Measurements from ENCODE around the gene NHLH2. TPM values are rescaled to one million over a fixed set of nuclear protein-coding genes. Genes with fewer than 3 reads are reported as not detected.

NHLH2 gene
- total RNA-seq, 2 donors from 2014 or later, result 1.4 to 2.1 TPM

GRCh38 chr1:115829023-115829674, 11.8 kb downstream of the NHLH2 start:
- Histone ChIP-seq H3K9ac (ENCODE audit: extremely low read depth, low read length, poor library complexity, severe bottlenecking) (peak overlapping the region; percentile 19), H3K4me3 (ENCODE audit: low read length) (peak overlapping the region; percentile 57), H3K4me1 (ENCODE audit: control insufficient read depth, insufficient read depth, low read length) (peaks cover 17% of the 10 kb centered on the region), H3K27ac (ENCODE audit: low read depth, low read length) (peak overlapping the region; percentile 72), H3K27me3 (ENCODE audit: control insufficient read depth, insufficient read depth, low read length, poor library complexity, severe bottlenecking) (no peaks in the 10 kb centered on the region), H3K36me3 (ENCODE audit: control insufficient read depth, insufficient read depth, low read length) (no peaks in the 10 kb centered on the region), H3K9me3 (ENCODE audit: control insufficient read depth, low read length) (no peaks in the 10 kb centered on the region)
- H3K27ac Mint-ChIP-seq, result peak overlapping the region; percentile 90
- no peaks in the 10 kb centered on the region for H3K9me3 Mint-ChIP-seq
- no peaks in the 10 kb centered on the region for H3K27me3 Mint-ChIP-seq (ENCODE audit: insufficient read depth)
- peak overlapping the region; percentile 74 for H3K4me3 Mint-ChIP-seq
- peaks cover 12% of the 10 kb centered on the region for H3K36me3 Mint-ChIP-seq (ENCODE audit: low read depth)
- WGBS, 2 experiments (ENCODE audit: insufficient coverage in 1 of 2, insufficient read length in 1 of 2), result 75 to 80% methylated on average over 12 to 20 of the region's 20 CpGs
- H3K4me1 Mint-ChIP-seq, result peaks cover 50% of the 10 kb centered on the region
- TF ChIP-seq CTCF (conservative IDR thresholded peaks at IDR 0.05), result no peak
- peak; percentile 66 for DNase-seq

GRCh38 chr1:115828101-115829022, 12.6 kb downstream of the NHLH2 start:
- DNase-seq, result peak; percentile 87
- no peaks in the 10 kb centered on the region for H3K27me3 Mint-ChIP-seq (ENCODE audit: insufficient read depth)
- Histone ChIP-seq H3K4me3 (ENCODE audit: low read length) (peak overlapping the region; percentile 78), H3K4me1 (ENCODE audit: control insufficient read depth, insufficient read depth, low read length) (peaks cover 17% of the 10 kb centered on the region), H3K9me3 (ENCODE audit: control insufficient read depth, low read length) (no peaks in the 10 kb centered on the region), H3K36me3 (ENCODE audit: control insufficient read depth, insufficient read depth, low read length) (no peaks in the 10 kb centered on the region), H3K27me3 (ENCODE audit: control insufficient read depth, insufficient read depth, low read length, poor library complexity, severe bottlenecking) (no peaks in the 10 kb centered on the region), H3K27ac (ENCODE audit: low read depth, low read length) (peak overlapping the region; percentile 89), H3K9ac (ENCODE audit: extremely low read depth, low read length, poor library complexity, severe bottlenecking) (peak overlapping the region; percentile 65)
- H3K27ac Mint-ChIP-seq, result peak overlapping the region; percentile 96
- 8 to 9% methylated on average over 13 to 75 of the region's 80 CpGs for WGBS, 2 experiments (ENCODE audit: insufficient coverage in 1 of 2, insufficient read length in 1 of 2)
- TF ChIP-seq CTCF (conservative IDR thresholded peaks at IDR 0.05), result no peak
- no peaks in the 10 kb centered on the region for H3K9me3 Mint-ChIP-seq
- H3K4me3 Mint-ChIP-seq, result peak overlapping the region; percentile 74
- peaks cover 47% of the 10 kb centered on the region for H3K4me1 Mint-ChIP-seq
- peaks cover 12% of the 10 kb centered on the region for H3K36me3 Mint-ChIP-seq (ENCODE audit: low read depth)

GRCh38 chr1:115827452-115828044, 13.4 kb downstream of the NHLH2 start:
- H3K9ac ChIP-seq (ENCODE audit: extremely low read depth, low read length, poor library complexity, severe bottlenecking), result peak overlapping the region; percentile 65
- Mint-ChIP-seq H3K4me3 (peak overlapping the region; percentile 74), H3K9me3 (no peaks in the 10 kb centered on the region), H3K36me3 (ENCODE audit: low read depth) (peaks cover 12% of the 10 kb centered on the region), H3K27ac (peak overlapping the region; percentile 96), H3K27me3 (ENCODE audit: insufficient read depth) (no peaks in the 10 kb centered on the region), H3K4me1 (peaks cover 47% of the 10 kb centered on the region)
- no peaks in the 10 kb centered on the region for H3K27me3 ChIP-seq (ENCODE audit: control insufficient read depth, insufficient read depth, low read length, poor library complexity, severe bottlenecking)
- 72 to 77% methylated on average over 3 to 7 of the region's 7 CpGs for WGBS, 2 experiments (ENCODE audit: insufficient coverage in 1 of 2, insufficient read length in 1 of 2)
- TF ChIP-seq CTCF (conservative IDR thresholded peaks at IDR 0.05), result no peak
- H3K36me3 ChIP-seq (ENCODE audit: control insufficient read depth, insufficient read depth, low read length), result no peaks in the 10 kb centered on the region
- no peaks in the 10 kb centered on the region for H3K9me3 ChIP-seq (ENCODE audit: control insufficient read depth, low read length)
- peaks cover 17% of the 10 kb centered on the region for H3K4me1 ChIP-seq (ENCODE audit: control insufficient read depth, insufficient read depth, low read length)
- DNase-seq, result peak; percentile 46
- peak overlapping the region; percentile 78 for H3K4me3 ChIP-seq (ENCODE audit: low read length)
- H3K27ac ChIP-seq (ENCODE audit: low read depth, low read length), result peak overlapping the region; percentile 89
